B cell (primary cell): ENCODE measurements around the gene METTL26. TPM values are rescaled to one million over a fixed set of nuclear protein-coding genes. Genes with fewer than 3 reads are reported as not detected.
A peak's percentile ranks its signal among the peaks of the same experiment; 100 is the strongest.

Experiments
- ATAC-seq: fragments of 200-7000 bp; cut with Tn5 transposase; one replicate; pipeline ENCODE4 v1.10.0; 2021; ENCODE audit warnings: low read depth, mild to moderate bottlenecking, moderate number of reproducible peaks, moderate library complexity
- CTCF ChIA-PET: fragments of 350-600 bp; sonication (Branson Sonifier 250); formaldehyde crosslinking; loops from one replicate; lab custom pipeline; 2021; ENCODE audit warnings: antibody characterized with exemption, inconsistent platforms; lab: Charles Lee
- POLR2A ChIA-PET: fragments of 350-600 bp; sonication (Branson Sonifier 250); formaldehyde crosslinking; loops from one replicate; lab custom pipeline; 2021; ENCODE audit warnings: antibody characterized with exemption; lab: Charles Lee
- DNase-seq: peaks from one replicate; pipeline ENCODE4 v3.0.0; 2013
- H2AFZ ChIP-seq: 2 replicates; pipeline ENCODE4 v1.6.1; 2012; ENCODE audit warnings: mild to moderate bottlenecking, low read depth, low read length; ENCODE audit not compliant: insufficient read depth, poor library complexity, severe bottlenecking
- H3K27ac ChIP-seq, 2 donors: 1 replicate in 1 of 2; 2 replicates in 1 of 2; pipeline ENCODE4 v1.5.1; 2012 to 2013; ENCODE audit warnings: low read length in 2 of 2, mild to moderate bottlenecking in 2 of 2, moderate library complexity in 1 of 2
- H3K27me3 ChIP-seq, 4 experiments: fragments of 200-600 bp in 1 of 4; sonication (generic) in 1 of 4; replicated peaks in 1 of 4; 1 replicate in 2 of 4; 2 replicates in 2 of 4; pipeline versions ENCODE4 v1.6.1 to v1.7.0; 2013 to 2016; ENCODE audit warnings: low read length in 3 of 4, mild to moderate bottlenecking in 2 of 4, mixed read lengths in 1 of 4, moderate library complexity in 1 of 4; ENCODE audit not compliant: insufficient read depth in 4 of 4, control insufficient read depth in 3 of 4; ENCODE audit errors: control extremely low read depth in 1 of 4
- H3K36me3 ChIP-seq, 2 experiments: replicated peaks in 1 of 2; 1 replicate in 1 of 2; 2 replicates in 1 of 2; pipeline versions ENCODE4 v1.6.1 to v1.7.1; 2013; ENCODE audit warnings: low read length in 1 of 2; ENCODE audit not compliant: insufficient read depth in 2 of 2, control insufficient read depth in 1 of 2; ENCODE audit errors: control extremely low read depth in 1 of 2, extremely low read depth in 1 of 2
- H3K4me1 ChIP-seq, 2 donors: fragments of 200-600 bp in 1 of 2; sonication (generic) in 1 of 2; 1 replicate in 1 of 2; 2 replicates in 1 of 2; pipeline versions ENCODE4 v1.5.1 to v1.6.1; 2013 to 2017; ENCODE audit warnings: low read length in 2 of 2; ENCODE audit not compliant: control insufficient read depth in 2 of 2, insufficient read depth in 2 of 2
- H3K4me2 ChIP-seq: replicated peaks from 2 replicates; pipeline ENCODE3; 2012; ENCODE audit warnings: mild to moderate bottlenecking, low read depth, low read length; ENCODE audit not compliant: poor library complexity, severe bottlenecking
- H3K4me3 ChIP-seq, 5 experiments: fragments of 200-600 bp in 1 of 5; sonication (generic) in 1 of 5; 1 replicate in 3 of 5; 2 replicates in 2 of 5; pipeline versions ENCODE4 v1.5.1 to v1.7.0; 2011 to 2016; ENCODE audit warnings: low read length in 4 of 5, mild to moderate bottlenecking in 4 of 5, low read depth in 2 of 5, control low read depth in 1 of 5, moderate library complexity in 1 of 5; ENCODE audit not compliant: insufficient read depth in 1 of 5; ENCODE audit errors: control extremely low read depth in 1 of 5, extremely low read depth in 1 of 5
- H3K79me2 ChIP-seq: fragments of 200-600 bp; sonication (generic); one replicate; pipeline ENCODE4 v1.6.0; 2016; ENCODE audit warnings: low read length; ENCODE audit not compliant: control insufficient read depth, insufficient read depth
- H3K9ac ChIP-seq: fragments of 200-600 bp; sonication (generic); 2 replicates; pipeline ENCODE4 v1.6.1; 2017; ENCODE audit warnings: mild to moderate bottlenecking, low read length, moderate library complexity
- H3K9me3 ChIP-seq, 3 donors: one replicate each; pipeline versions ENCODE4 v1.6.1 to v1.7.1; 2013; ENCODE audit warnings: low read length in 2 of 3; ENCODE audit not compliant: control insufficient read depth in 2 of 3, insufficient read depth in 1 of 3; ENCODE audit errors: control extremely low read depth in 1 of 3
- H4K20me1 ChIP-seq: 2 replicates; pipeline ENCODE4 v1.6.0; 2012; ENCODE audit warnings: mild to moderate bottlenecking, low read length; ENCODE audit not compliant: insufficient read depth, control insufficient read depth, poor library complexity, severe bottlenecking
- H3K27ac Mint-ChIP-seq: one replicate; pipeline ENCODE4 v1.8.0; 2021; ENCODE audit warnings: mixed read lengths
- H3K27me3 Mint-ChIP-seq: one replicate; pipeline ENCODE4 v1.8.0; 2021; ENCODE audit warnings: mixed read lengths
- H3K4me1 Mint-ChIP-seq: one replicate; pipeline ENCODE4 v1.8.0; 2021; ENCODE audit warnings: mixed read lengths
- H3K4me3 Mint-ChIP-seq: one replicate; pipeline ENCODE4 v1.8.0; 2021; ENCODE audit warnings: mixed read lengths
- H3K9me3 Mint-ChIP-seq: one replicate; pipeline ENCODE4 v1.8.0; 2022; ENCODE audit warnings: mixed read lengths; ENCODE audit not compliant: insufficient read depth
- CTCF ChIP-seq: fragments of 200-600 bp; IDR thresholded peaks from one replicate; pipeline ENCODE4 v1.8.0; 2022; ENCODE audit warnings: antibody characterized with exemption, mild to moderate bottlenecking
- EZH2 ChIP-seq: IDR thresholded peaks from 2 replicates; pipeline ENCODE4 v1.6.1; 2012; ENCODE audit warnings: borderline replicate concordance, low read depth, mild to moderate bottlenecking, moderate library complexity, low read length; ENCODE audit not compliant: insufficient read depth, poor library complexity, severe bottlenecking
- WGBS: methylation state at CpG from one replicate; pipeline ENCODE4 v1.1.5; 2013; ENCODE audit warnings: missing lambda C conversion rate; ENCODE audit not compliant: insufficient coverage; 5-methylcytosine and 5-hydroxymethylcytosine counted together
- intact Hi-C: fragments of 100-400 bp; cut with micrococcal nuclease; formaldehyde crosslinking; loops from one replicate; pipeline ENCODE4 v1.10.0; 2022
- polyA plus RNA-seq: library from polyadenylated mRNA; depleted of rRNA; stranded (reverse); fragments of >200 nt; gene quantifications from 2 replicates; pipeline ENCODE4 v1.2.3, GENCODE V29; 2012
- total RNA-seq, 2 donors: library from RNA; stranded (reverse); fragments of 120-200 nt in 1 of 2; gene quantifications; 1 replicate in 1 of 2; 2 replicates in 1 of 2; pipeline versions ENCODE4 v1.2.3 to v1.2.4, GENCODE V29; 2013 to 2022

METTL26 gene
- total and polyA plus RNA-seq, 2 donors (not counting 1 experiment from before 2014, with no cell fraction given) = 56.6 to 140 TPM

- intact Hi-C loops = loop anchor here (5.0 kb wide), 1 partner anchor 1001 kb away; the partner anchor contains the start of gene JPT2
- Mint-ChIP-seq H3K9me3 (no peaks in the 10 kb centered on the region), H3K27ac (no peak overlapping the region), H3K4me1 (peaks cover 31% of the 10 kb centered on the region), H3K4me3 (no peak overlapping the region), H3K27me3 (peaks cover 6% of the 10 kb centered on the region)
- POLR2A ChIA-PET = no interaction called here
- Histone ChIP-seq H3K27me3 (peaks cover 0 to 25% (median 11%) of the 10 kb centered on the region in 4 experiments), H3K27ac (no peak overlapping the region), H3K36me3 (peaks cover 0 to 15% of the 10 kb centered on the region in 2 experiments), H3K4me2 (no peak overlapping the region), H3K4me3 (no peak overlapping the region), H3K9me3 (peaks cover 0 to 7% (median 0%) of the 10 kb centered on the region in 3 donors), H3K79me2 (peaks cover 9% of the 10 kb centered on the region), H3K9ac (no peak overlapping the region), H4K20me1 (peaks cover 13% of the 10 kb centered on the region), H3K4me1 (peaks cover 18 to 41% of the 10 kb centered on the region in 2 donors), H2AFZ (no peak overlapping the region)
- ATAC-seq (no peak), DNase-seq (no peak)
- TF ChIP-seq CTCF = no peak
- no peak for TF ChIP-seq EZH2
- CTCF ChIA-PET = no interaction called here
- WGBS = 94% methylated on average over 21 of the region's 21 CpGs
These were observed 40.4 kb upstream of the METTL26 start for GRCh38 chr16:676565-676902.

GRCh38 chr16:675884-676564, 39.9 kb upstream of the METTL26 start:
- Histone ChIP-seq H3K36me3 (peaks cover 0 to 18% of the 10 kb centered on the region in 2 experiments), H3K9ac (no peak overlapping the region), H4K20me1 (peaks cover 13% of the 10 kb centered on the region), H3K4me3 (no peak overlapping the region), H2AFZ (no peak overlapping the region), H3K9me3 (peaks cover 0 to 7% (median 0%) of the 10 kb centered on the region in 3 donors), H3K4me2 (peak overlapping the region; percentile 63), H3K27ac (no peak overlapping the region), H3K4me1 (peaks cover 13 to 36% of the 10 kb centered on the region in 2 donors), H3K27me3 (peaks cover 0 to 25% (median 11%) of the 10 kb centered on the region in 4 experiments), H3K79me2 (peaks cover 4% of the 10 kb centered on the region)
- DNase-seq (no peak), ATAC-seq (no peak)
- POLR2A ChIA-PET = interaction anchor here (0.6 kb wide), 1 partner anchor 82 kb away, joined by 4 read pairs; no protein-coding TSS in a partner anchor
- no peak overlapping the region for H3K27ac Mint-ChIP-seq
- no peaks in the 10 kb centered on the region for H3K9me3 Mint-ChIP-seq
- 87% methylated on average over 15 of the region's 25 CpGs for WGBS
- intact Hi-C loops = loop anchor here (5.0 kb wide), 1 partner anchor 1001 kb away; the partner anchor contains the start of gene JPT2
- TF ChIP-seq CTCF (no peak), EZH2 (no peak)
- peaks cover 6% of the 10 kb centered on the region for H3K27me3 Mint-ChIP-seq
- peaks cover 26% of the 10 kb centered on the region for H3K4me1 Mint-ChIP-seq
- CTCF ChIA-PET = interaction anchor here (0.6 kb wide), 1 partner anchor 1148 kb away, joined by 3 read pairs; no protein-coding TSS in a partner anchor
- no peak overlapping the region for H3K4me3 Mint-ChIP-seq
